Gastrocnemius medialis (tissue), 4 donors: Measurements from ENCODE around the gene SEMA4B.

Experiments used
- CTCF ChIP-seq, 5 experiments: fragments of 450-650 bp in 3 of 5; fragments of 200-600 bp in 2 of 5; sonication (generic) in 2 of 5; IDR thresholded peaks in 4 of 5; conservative IDR thresholded peaks in 1 of 5; 1 replicate in 4 of 5; 2 replicates in 1 of 5; pipeline ENCODE4 v1.5.1; 2016 to 2019; ENCODE audit warnings: antibody characterized with exemption in 5 of 5, mild to moderate bottlenecking in 3 of 5, moderate library complexity in 3 of 5
- POLR2A ChIP-seq, 2 donors: fragments of 450-650 bp; IDR thresholded peaks; one replicate each; pipeline ENCODE4 v1.6.1; 2017; ENCODE audit warnings: antibody characterized with exemption in 2 of 2, mild to moderate bottlenecking in 2 of 2, moderate library complexity in 2 of 2

GRCh38 chr15:90174140-90174875, 26.8 kb upstream of the SEMA4B start:
- TF ChIP-seq CTCF (IDR thresholded peaks at IDR 0.05 in 4 of 5, conservative IDR thresholded peaks at IDR 0.05 in 1 of 5), result no peak
- no peak for TF ChIP-seq POLR2A (IDR thresholded peaks at IDR 0.05)
